Measurements from ENCODE around the gene ARHGEF16. TPM values are rescaled to one million over a fixed set of nuclear protein-coding genes. Genes with fewer than 3 reads are reported as not detected.

ARHGEF16 gene
- total and polyA plus RNA-seq, 2 donors: 1.4 to 2.3 TPM

DNA sequence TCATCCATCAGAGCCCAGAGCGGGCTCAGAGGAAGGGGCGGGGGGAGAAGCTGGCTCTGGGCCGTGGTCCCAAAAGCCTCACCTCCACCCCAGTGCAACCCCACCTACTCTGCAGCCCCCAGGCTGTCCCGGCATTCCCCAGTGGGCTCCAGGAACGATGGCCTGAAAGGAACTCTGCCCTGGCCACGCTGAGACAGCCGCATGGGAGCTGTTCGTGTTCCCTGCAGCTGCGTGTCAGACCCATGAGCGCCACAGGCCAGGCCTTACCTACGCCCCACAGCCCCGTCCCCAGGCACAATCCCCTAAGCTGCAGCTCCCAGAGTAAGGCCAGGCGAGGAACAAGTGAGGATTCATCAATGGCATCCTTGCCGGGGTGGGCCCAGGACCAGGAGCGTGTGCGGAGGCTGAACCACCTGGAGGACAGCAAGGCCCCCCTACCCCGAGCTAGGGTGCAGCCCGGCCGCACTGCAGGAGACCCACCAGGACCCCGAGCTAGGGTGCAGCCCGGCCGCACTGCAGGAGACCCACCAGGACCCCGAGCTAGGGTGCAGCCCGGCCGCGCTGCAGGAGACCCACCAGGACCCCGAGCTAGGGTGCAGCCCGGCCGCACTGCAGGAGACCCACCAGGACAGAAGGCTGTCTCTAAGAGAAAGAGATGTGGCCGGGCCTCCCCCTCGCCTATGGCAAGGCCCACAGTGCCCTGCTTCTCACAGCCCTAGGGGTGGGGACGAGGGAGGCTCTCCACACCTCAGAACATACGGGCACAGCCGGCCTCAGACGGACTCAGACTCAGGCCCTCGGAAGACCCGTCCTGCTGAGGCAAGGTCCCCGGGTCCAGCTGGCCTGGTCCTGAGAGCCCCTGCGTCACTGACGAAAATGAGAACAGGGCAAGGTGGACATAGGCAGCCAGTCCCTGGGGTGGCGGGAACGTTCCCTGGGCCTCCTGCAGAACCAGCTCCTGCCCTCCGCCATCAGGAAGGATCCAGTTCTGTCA, 26.5 kb upstream of the ARHGEF16 start:
- 95% methylated on average over 43 of the region's 43 CpGs for WGBS
- Histone ChIP-seq H3K4me1 (ENCODE audit: control insufficient read depth in 2 of 2, insufficient read depth in 2 of 2, low read length in 2 of 2) (no peaks in the 10 kb centered on the region), H3K4me3 (ENCODE audit: low read length in 2 of 2) (no peak overlapping the region), H3K27ac (ENCODE audit: low read depth in 1 of 2, low read length in 1 of 2) (no peak overlapping the region), H3K27me3 (ENCODE audit: control insufficient read depth in 2 of 2, insufficient read depth in 1 of 2, low read length in 1 of 2) (peaks cover 0 to 4% of the 10 kb centered on the region in 2 donors), H3K9me3 (ENCODE audit: control insufficient read depth in 2 of 2, insufficient read depth in 1 of 2, low read length in 1 of 2) (no peaks in the 10 kb centered on the region), H3K36me3 (ENCODE audit: control insufficient read depth in 2 of 2, insufficient read depth in 2 of 2, low read length in 1 of 2) (no peaks in the 10 kb centered on the region)
- no peak for DNase-seq (ENCODE audit: low read depth in 6 of 9, low spot score in 9 of 9)

DNA sequence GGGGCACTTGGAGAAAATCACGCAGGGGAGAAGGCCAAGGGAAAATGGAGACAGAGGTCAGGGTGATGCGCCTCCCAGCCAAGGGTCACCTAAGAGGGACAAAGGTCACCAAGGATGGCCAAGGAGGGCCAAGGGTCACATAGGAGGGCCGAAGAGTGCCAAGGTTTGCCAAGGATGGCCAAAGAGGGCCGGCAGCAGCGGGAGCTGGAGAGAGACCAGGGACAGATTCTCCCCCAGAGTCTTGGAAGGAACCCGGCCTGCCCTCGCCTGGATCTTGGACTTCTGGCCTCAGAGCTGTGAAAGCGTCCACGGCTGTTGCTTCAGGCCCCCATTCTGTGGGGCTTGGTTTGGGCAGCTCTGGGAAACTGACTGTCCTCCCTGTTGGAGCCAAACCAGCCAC, 25.6 kb upstream of the ARHGEF16 start:
- Histone ChIP-seq H3K9me3 (ENCODE audit: control insufficient read depth in 2 of 2, insufficient read depth in 1 of 2, low read length in 1 of 2) (no peaks in the 10 kb centered on the region), H3K4me3 (ENCODE audit: low read length in 2 of 2) (no peak overlapping the region), H3K27me3 (ENCODE audit: control insufficient read depth in 2 of 2, insufficient read depth in 1 of 2, low read length in 1 of 2) (peaks cover 0 to 4% of the 10 kb centered on the region in 2 donors), H3K36me3 (ENCODE audit: control insufficient read depth in 2 of 2, insufficient read depth in 2 of 2, low read length in 1 of 2) (no peaks in the 10 kb centered on the region), H3K27ac (ENCODE audit: low read depth in 1 of 2, low read length in 1 of 2) (no peak overlapping the region), H3K4me1 (ENCODE audit: control insufficient read depth in 2 of 2, insufficient read depth in 2 of 2, low read length in 2 of 2) (no peaks in the 10 kb centered on the region)
- 96% methylated on average over 9 of the region's 9 CpGs for WGBS
- DNase-seq (ENCODE audit: low read depth in 6 of 9, low spot score in 9 of 9): no peak

DNA sequence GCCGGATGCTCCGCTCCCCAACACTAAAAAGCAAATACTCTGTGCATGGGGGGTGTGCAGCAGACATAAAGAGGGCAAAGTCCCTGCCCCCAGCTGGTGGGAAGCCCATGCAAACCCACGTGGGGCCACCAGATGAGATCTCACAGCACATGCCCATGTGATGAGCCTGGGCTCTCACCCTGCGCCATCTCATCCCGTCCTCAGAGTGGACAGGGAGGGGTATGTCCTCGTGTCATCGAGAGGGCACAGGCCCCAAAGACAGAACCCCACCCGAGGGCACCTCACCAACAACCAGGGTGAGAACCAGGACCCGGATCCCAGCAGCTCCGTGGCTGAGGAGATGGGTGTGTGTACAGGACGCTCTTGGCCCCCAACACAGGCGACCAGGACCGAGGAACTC, 25.1 kb upstream of the ARHGEF16 start:
- Histone ChIP-seq H3K27me3 (ENCODE audit: control insufficient read depth in 2 of 2, insufficient read depth in 1 of 2, low read length in 1 of 2) (peaks cover 0 to 4% of the 10 kb centered on the region in 2 donors), H3K27ac (ENCODE audit: low read depth in 1 of 2, low read length in 1 of 2) (no peak overlapping the region), H3K9me3 (ENCODE audit: control insufficient read depth in 2 of 2, insufficient read depth in 1 of 2, low read length in 1 of 2) (no peaks in the 10 kb centered on the region), H3K4me3 (ENCODE audit: low read length in 2 of 2) (no peak overlapping the region), H3K4me1 (ENCODE audit: control insufficient read depth in 2 of 2, insufficient read depth in 2 of 2, low read length in 2 of 2) (no peaks in the 10 kb centered on the region), H3K36me3 (ENCODE audit: control insufficient read depth in 2 of 2, insufficient read depth in 2 of 2, low read length in 1 of 2) (no peaks in the 10 kb centered on the region)
- WGBS: 93% methylated on average over 13 of the region's 13 CpGs
- DNase-seq (ENCODE audit: low read depth in 6 of 9, low spot score in 9 of 9): no peak

DNA sequence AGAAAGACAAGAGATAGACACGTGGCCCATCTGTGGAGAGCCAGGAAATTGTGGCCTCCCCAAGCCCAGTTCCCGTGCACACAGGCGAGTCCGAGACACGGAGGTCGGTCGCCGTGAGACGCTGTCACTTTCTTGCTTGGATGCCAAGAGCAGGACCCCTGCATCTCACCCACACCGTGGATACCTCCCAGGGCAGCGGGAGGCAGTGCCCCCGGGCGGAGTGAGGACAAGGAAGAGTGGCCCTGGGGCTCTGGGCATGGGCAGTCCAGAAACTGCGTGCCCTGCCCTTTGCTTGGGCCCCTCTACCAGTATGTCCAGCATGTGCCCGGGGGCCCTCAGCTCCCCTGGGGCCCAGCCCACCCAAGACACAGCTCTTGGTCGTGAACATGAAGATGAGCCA, 24.7 kb upstream of the ARHGEF16 start:
- Histone ChIP-seq H3K27me3 (ENCODE audit: control insufficient read depth in 2 of 2, insufficient read depth in 1 of 2, low read length in 1 of 2) (peaks cover 0 to 1% of the 10 kb centered on the region in 2 donors), H3K9me3 (ENCODE audit: control insufficient read depth in 2 of 2, insufficient read depth in 1 of 2, low read length in 1 of 2) (no peaks in the 10 kb centered on the region), H3K4me3 (ENCODE audit: low read length in 2 of 2) (no peak overlapping the region), H3K4me1 (ENCODE audit: control insufficient read depth in 2 of 2, insufficient read depth in 2 of 2, low read length in 2 of 2) (no peaks in the 10 kb centered on the region), H3K36me3 (ENCODE audit: control insufficient read depth in 2 of 2, insufficient read depth in 2 of 2, low read length in 1 of 2) (no peaks in the 10 kb centered on the region), H3K27ac (ENCODE audit: low read depth in 1 of 2, low read length in 1 of 2) (no peak overlapping the region)
- no peak for DNase-seq (ENCODE audit: low read depth in 6 of 9, low spot score in 9 of 9)
- 92% methylated on average over 16 of the region's 16 CpGs for WGBS

DNA sequence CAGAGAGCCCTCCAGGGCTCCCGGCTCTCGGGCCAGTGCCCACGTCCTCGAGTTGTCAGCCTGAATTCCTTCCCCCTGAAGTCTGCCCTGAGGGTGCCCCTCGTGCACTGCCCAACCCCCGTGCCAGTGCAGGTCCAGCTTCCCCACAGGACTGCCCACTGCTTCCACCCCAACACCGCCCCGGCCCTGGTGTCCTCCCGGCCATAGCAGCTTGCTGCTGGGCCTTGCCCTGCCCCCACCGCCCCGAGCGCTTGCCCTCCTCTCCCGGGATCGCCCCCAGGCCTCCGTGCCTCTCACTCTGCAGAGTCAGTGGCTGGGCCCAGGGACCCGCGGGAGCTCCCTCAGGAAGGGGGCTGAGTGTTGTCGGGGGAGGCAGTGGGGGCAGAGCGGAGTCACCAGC, 24.1 kb upstream of the ARHGEF16 start:
- no peaks in the 10 kb centered on the region for H3K27me3 ChIP-seq (ENCODE audit: control insufficient read depth in 2 of 2, insufficient read depth in 1 of 2, low read length in 1 of 2)
- no peaks in the 10 kb centered on the region for H3K9me3 ChIP-seq (ENCODE audit: control insufficient read depth in 2 of 2, insufficient read depth in 1 of 2, low read length in 1 of 2)
- no peaks in the 10 kb centered on the region for H3K4me1 ChIP-seq (ENCODE audit: control insufficient read depth in 2 of 2, insufficient read depth in 2 of 2, low read length in 2 of 2)
- no peak overlapping the region for H3K4me3 ChIP-seq (ENCODE audit: low read length in 2 of 2)
- no peaks in the 10 kb centered on the region for H3K36me3 ChIP-seq (ENCODE audit: control insufficient read depth in 2 of 2, insufficient read depth in 2 of 2, low read length in 1 of 2)
- no peak for DNase-seq (ENCODE audit: low read depth in 6 of 9, low spot score in 9 of 9)
- H3K27ac ChIP-seq (ENCODE audit: low read depth in 1 of 2, low read length in 1 of 2): no peak overlapping the region
- 94% methylated on average over 19 of the region's 19 CpGs for WGBS

DNA sequence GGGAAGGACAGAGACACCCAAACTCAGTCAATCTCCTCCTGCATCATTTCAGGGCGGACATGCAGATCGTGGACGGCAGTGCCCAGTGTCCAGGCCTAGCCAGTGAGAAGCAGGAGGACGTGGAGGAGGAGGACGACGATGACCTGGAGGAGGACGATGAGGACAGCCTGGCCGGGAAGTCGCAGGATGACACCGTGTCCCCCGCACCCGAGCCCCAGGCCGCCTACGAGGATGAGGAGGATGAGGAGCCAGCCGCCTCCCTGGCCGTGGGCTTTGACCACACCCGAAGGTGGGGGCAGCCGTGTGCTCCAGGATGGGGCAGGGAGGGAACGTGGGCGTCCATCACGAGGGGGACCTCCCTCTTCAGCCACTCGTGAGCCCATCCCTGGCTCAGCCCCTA, 23.6 kb upstream of the ARHGEF16 start:
- 95% methylated on average over 22 of the region's 22 CpGs for WGBS

DNA sequence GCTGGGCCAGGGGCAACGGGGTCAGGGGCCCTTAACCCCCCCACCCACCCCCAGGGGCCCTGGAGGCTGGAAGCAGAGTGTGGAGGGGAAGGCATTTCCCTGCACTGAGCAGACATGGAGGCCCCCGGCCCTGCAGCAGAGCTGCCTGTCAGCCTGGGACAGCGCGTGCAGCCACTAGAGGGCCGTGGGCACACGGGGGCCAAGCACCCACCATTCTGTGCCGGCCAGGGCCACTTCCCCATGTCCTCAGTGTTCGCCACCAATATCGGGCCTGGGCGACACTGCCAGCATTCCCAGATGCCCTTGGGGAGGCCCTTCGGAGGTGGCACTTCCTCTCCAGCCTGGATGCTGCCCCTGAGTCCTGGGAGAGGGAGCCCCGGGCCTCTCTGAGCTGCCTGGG, 23.2 kb upstream of the ARHGEF16 start:
- H3K4me3 ChIP-seq (ENCODE audit: low read length in 2 of 2): no peak overlapping the region
- no peak for DNase-seq (ENCODE audit: low read depth in 6 of 9, low spot score in 9 of 9)
- H3K27ac ChIP-seq (ENCODE audit: low read depth in 1 of 2, low read length in 1 of 2): no peak overlapping the region
- no peaks in the 10 kb centered on the region for H3K4me1 ChIP-seq (ENCODE audit: control insufficient read depth in 2 of 2, insufficient read depth in 2 of 2, low read length in 2 of 2)
- H3K36me3 ChIP-seq (ENCODE audit: control insufficient read depth in 2 of 2, insufficient read depth in 2 of 2, low read length in 1 of 2): no peaks in the 10 kb centered on the region
- no peaks in the 10 kb centered on the region for H3K9me3 ChIP-seq (ENCODE audit: control insufficient read depth in 2 of 2, insufficient read depth in 1 of 2, low read length in 1 of 2)
- H3K27me3 ChIP-seq (ENCODE audit: control insufficient read depth in 2 of 2, insufficient read depth in 1 of 2, low read length in 1 of 2): no peaks in the 10 kb centered on the region
- 78% methylated on average over 12 of the region's 12 CpGs for WGBS

More for the DNA sequence above, 23.6 kb upstream of the ARHGEF16 start:
- no peaks in the 10 kb centered on the region for H3K9me3 ChIP-seq (ENCODE audit: control insufficient read depth in 2 of 2, insufficient read depth in 1 of 2, low read length in 1 of 2)
- DNase-seq (ENCODE audit: low read depth in 6 of 9, low spot score in 9 of 9): no peak
- H3K4me3 ChIP-seq (ENCODE audit: low read length in 2 of 2): no peak overlapping the region
- H3K27me3 ChIP-seq (ENCODE audit: control insufficient read depth in 2 of 2, insufficient read depth in 1 of 2, low read length in 1 of 2): no peaks in the 10 kb centered on the region
- no peaks in the 10 kb centered on the region for H3K4me1 ChIP-seq (ENCODE audit: control insufficient read depth in 2 of 2, insufficient read depth in 2 of 2, low read length in 2 of 2)
- no peak overlapping the region for H3K27ac ChIP-seq (ENCODE audit: low read depth in 1 of 2, low read length in 1 of 2)
- no peaks in the 10 kb centered on the region for H3K36me3 ChIP-seq (ENCODE audit: control insufficient read depth in 2 of 2, insufficient read depth in 2 of 2, low read length in 1 of 2)

DNA sequence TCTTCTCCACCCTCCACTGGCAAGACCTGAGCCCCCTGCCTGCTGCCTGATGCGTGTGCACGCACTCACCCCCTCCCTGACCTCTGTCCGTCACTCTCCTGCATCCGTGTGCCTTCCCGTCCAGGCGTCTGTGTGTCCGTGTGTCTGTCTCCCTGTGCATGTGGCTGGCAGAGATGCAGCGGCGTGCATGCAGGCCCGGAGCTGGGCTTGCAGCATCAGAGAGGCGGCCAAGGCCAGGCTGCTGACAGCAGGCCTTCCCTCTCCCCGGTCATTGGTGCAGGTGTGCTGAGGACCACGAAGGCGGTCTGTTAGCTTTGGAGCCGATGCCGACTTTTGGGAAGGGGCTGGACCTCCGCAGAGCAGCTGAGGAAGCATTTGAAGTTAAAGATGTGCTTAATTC, 22.8 kb upstream of the ARHGEF16 start:
- H3K36me3 ChIP-seq (ENCODE audit: control insufficient read depth in 2 of 2, insufficient read depth in 2 of 2, low read length in 1 of 2): no peaks in the 10 kb centered on the region
- H3K27me3 ChIP-seq (ENCODE audit: control insufficient read depth in 2 of 2, insufficient read depth in 1 of 2, low read length in 1 of 2): no peaks in the 10 kb centered on the region
- H3K4me3 ChIP-seq (ENCODE audit: low read length in 2 of 2): no peak overlapping the region
- no peak overlapping the region for H3K27ac ChIP-seq (ENCODE audit: low read depth in 1 of 2, low read length in 1 of 2)
- 95% methylated on average over 17 of the region's 17 CpGs for WGBS
- H3K9me3 ChIP-seq (ENCODE audit: control insufficient read depth in 2 of 2, insufficient read depth in 1 of 2, low read length in 1 of 2): peaks cover 0 to 3% of the 10 kb centered on the region in 2 donors
- no peaks in the 10 kb centered on the region for H3K4me1 ChIP-seq (ENCODE audit: control insufficient read depth in 2 of 2, insufficient read depth in 2 of 2, low read length in 2 of 2)
- no peak for DNase-seq (ENCODE audit: low read depth in 6 of 9, low spot score in 9 of 9)

DNA sequence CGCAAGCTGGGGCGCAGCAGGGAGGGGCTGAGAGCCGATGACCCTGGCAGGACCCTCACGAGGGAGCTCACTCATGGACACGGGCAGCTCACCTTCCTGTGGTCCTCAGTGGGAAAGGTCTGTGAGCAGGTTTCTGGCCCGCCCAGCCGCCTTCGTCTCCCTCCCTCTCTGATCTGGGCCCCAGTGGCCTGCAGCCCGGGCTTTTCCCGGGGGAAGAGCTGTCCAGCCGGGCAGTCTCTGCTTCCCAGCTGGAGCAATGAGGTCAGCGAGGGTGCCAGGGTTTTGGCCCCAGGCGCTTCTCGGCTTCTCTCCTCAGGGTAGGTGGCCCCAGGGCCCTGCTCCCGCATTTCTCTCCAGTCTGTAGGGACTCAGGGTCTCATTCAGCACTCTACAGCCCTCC, 22.2 kb upstream of the ARHGEF16 start:
- DNase-seq (ENCODE audit: low read depth in 6 of 9, low spot score in 9 of 9): no peak
- no peaks in the 10 kb centered on the region for H3K27me3 ChIP-seq (ENCODE audit: control insufficient read depth in 2 of 2, insufficient read depth in 1 of 2, low read length in 1 of 2)
- no peaks in the 10 kb centered on the region for H3K36me3 ChIP-seq (ENCODE audit: control insufficient read depth in 2 of 2, insufficient read depth in 2 of 2, low read length in 1 of 2)

More for the DNA sequence above, 22.2 kb upstream of the ARHGEF16 start:
- H3K4me1 ChIP-seq (ENCODE audit: control insufficient read depth in 2 of 2, insufficient read depth in 2 of 2, low read length in 2 of 2): no peaks in the 10 kb centered on the region
- no peak overlapping the region for H3K4me3 ChIP-seq (ENCODE audit: low read length in 2 of 2)
- WGBS: 90% methylated on average over 15 of the region's 15 CpGs
- H3K9me3 ChIP-seq (ENCODE audit: control insufficient read depth in 2 of 2, insufficient read depth in 1 of 2, low read length in 1 of 2): peaks cover 0 to 4% of the 10 kb centered on the region in 2 donors
- H3K27ac ChIP-seq (ENCODE audit: low read depth in 1 of 2, low read length in 1 of 2): no peak overlapping the region
